ENCODE results near the gene KNDC1. TPM values are rescaled to one million over a fixed set of nuclear protein-coding genes. Genes with fewer than 3 reads are reported as not detected.
A peak's percentile ranks its signal among the peaks of the same experiment; 100 is the strongest.

The KNDC1 gene
- polyA plus RNA-seq, 1 donor from 2014 or later, result 4.3 TPM

DNA sequence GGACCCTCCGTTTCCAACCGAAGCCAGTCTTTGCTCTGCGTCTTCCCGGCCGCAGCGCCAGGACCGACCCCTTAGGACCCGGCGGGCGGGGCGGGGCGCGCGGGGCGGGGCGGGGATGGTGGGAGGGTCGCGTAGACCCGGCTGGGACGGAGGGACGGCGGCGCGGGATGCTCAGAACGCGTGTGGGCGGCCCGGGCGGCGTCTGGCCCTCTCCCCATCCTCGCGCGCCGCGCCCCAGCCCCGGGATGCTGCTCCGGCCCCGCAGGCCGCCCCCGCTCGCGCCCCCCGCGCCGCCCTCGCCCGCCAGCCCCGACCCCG is 70.0 kb downstream of the KNDC1 start, which contains the start of gene UTF1:
UTF1 (plus strand) TSS at position 174 of the 318 bp plus-strand sequence; CDS start at position 246, 72 bp downstream.
- H3K27ac ChIP-seq (ENCODE audit: low read length), result no peak within 1 kb of the TSS
- H3K4me2 ChIP-seq (ENCODE audit: low read length), result no peak within 1 kb of the TSS

GRCh38 chr10:133230387-133231195 is 70.6 kb downstream of the KNDC1 start:
- Histone ChIP-seq H3K27ac (ENCODE audit: low read length) (no peak overlapping the region), H3K9me2 (ENCODE audit: insufficient read depth, low read length) (no peaks in the 10 kb centered on the region), H4K20me1 (ENCODE audit: insufficient read depth) (no peaks in the 10 kb centered on the region), H3K4me3 (ENCODE audit: low read length) (peak overlapping the region; percentile 43), H3K79me2 (replicated peaks; ENCODE audit: insufficient read depth, low read length) (no peaks in the 10 kb centered on the region), H2AFZ (ENCODE audit: low read depth, low read length) (no peak overlapping the region), H3K9ac (ENCODE audit: low read length) (no peak overlapping the region), H3K4me2 (ENCODE audit: low read length) (no peak overlapping the region), H3K36me3 (ENCODE audit: insufficient read depth, low read length) (no peaks in the 10 kb centered on the region), H3K9me3 (ENCODE audit: low read length) (no peaks in the 10 kb centered on the region), H3K27me3 (ENCODE audit: insufficient read depth, low read depth, low read length) (peaks cover 66% of the 10 kb centered on the region), H3F3A (ENCODE audit: insufficient read depth, low read length, poor library complexity, severe bottlenecking) (no peaks in the 10 kb centered on the region)
- no peak for TF ChIP-seq EP300 (conservative IDR thresholded peaks at IDR 0.05; ENCODE audit: poor library complexity, severe bottlenecking)
- TF ChIP-seq, protein P1, sequence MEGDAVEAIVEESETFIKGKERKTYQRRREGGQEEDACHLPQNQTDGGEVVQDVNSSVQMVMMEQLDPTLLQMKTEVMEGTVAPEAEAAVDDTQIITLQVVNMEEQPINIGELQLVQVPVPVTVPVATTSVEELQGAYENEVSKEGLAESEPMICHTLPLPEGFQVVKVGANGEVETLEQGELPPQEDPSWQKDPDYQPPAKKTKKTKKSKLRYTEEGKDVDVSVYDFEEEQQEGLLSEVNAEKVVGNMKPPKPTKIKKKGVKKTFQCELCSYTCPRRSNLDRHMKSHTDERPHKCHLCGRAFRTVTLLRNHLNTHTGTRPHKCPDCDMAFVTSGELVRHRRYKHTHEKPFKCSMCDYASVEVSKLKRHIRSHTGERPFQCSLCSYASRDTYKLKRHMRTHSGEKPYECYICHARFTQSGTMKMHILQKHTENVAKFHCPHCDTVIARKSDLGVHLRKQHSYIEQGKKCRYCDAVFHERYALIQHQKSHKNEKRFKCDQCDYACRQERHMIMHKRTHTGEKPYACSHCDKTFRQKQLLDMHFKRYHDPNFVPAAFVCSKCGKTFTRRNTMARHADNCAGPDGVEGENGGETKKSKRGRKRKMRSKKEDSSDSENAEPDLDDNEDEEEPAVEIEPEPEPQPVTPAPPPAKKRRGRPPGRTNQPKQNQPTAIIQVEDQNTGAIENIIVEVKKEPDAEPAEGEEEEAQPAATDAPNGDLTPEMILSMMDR (IDR thresholded peaks at IDR 0.05; ENCODE audit: poor library complexity, severe bottlenecking), result no peak
- TF ChIP-seq POLR2AphosphoS5 (IDR thresholded peaks at IDR 0.05), result no peak
- TF ChIP-seq MXI1 (conservative IDR thresholded peaks at IDR 0.05; ENCODE audit: poor library complexity, severe bottlenecking), result peak; percentile 39
- peak; percentile 14 for TF ChIP-seq RAD21 (conservative IDR thresholded peaks at IDR 0.05)
- TF ChIP-seq, protein P2, sequence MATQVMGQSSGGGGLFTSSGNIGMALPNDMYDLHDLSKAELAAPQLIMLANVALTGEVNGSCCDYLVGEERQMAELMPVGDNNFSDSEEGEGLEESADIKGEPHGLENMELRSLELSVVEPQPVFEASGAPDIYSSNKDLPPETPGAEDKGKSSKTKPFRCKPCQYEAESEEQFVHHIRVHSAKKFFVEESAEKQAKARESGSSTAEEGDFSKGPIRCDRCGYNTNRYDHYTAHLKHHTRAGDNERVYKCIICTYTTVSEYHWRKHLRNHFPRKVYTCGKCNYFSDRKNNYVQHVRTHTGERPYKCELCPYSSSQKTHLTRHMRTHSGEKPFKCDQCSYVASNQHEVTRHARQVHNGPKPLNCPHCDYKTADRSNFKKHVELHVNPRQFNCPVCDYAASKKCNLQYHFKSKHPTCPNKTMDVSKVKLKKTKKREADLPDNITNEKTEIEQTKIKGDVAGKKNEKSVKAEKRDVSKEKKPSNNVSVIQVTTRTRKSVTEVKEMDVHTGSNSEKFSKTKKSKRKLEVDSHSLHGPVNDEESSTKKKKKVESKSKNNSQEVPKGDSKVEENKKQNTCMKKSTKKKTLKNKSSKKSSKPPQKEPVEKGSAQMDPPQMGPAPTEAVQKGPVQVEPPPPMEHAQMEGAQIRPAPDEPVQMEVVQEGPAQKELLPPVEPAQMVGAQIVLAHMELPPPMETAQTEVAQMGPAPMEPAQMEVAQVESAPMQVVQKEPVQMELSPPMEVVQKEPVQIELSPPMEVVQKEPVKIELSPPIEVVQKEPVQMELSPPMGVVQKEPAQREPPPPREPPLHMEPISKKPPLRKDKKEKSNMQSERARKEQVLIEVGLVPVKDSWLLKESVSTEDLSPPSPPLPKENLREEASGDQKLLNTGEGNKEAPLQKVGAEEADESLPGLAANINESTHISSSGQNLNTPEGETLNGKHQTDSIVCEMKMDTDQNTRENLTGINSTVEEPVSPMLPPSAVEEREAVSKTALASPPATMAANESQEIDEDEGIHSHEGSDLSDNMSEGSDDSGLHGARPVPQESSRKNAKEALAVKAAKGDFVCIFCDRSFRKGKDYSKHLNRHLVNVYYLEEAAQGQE (IDR thresholded peaks at IDR 0.05; ENCODE audit: borderline replicate concordance), result no peak
- no peak for TF ChIP-seq SMC3 (conservative IDR thresholded peaks at IDR 0.05; ENCODE audit: poor library complexity)

More for the DNA sequence above, 70.0 kb downstream of the KNDC1 start, which contains the start of gene UTF1:
- no peak within 1 kb of the TSS for H2AFZ ChIP-seq (ENCODE audit: low read depth, low read length)
- no peak for TF ChIP-seq POLR2AphosphoS5 (IDR thresholded peaks at IDR 0.05)
- TF ChIP-seq, protein P2 (IDR thresholded peaks at IDR 0.05; ENCODE audit: borderline replicate concordance), result no peak
- TF ChIP-seq SMC3 (conservative IDR thresholded peaks at IDR 0.05; ENCODE audit: poor library complexity), result no peak
- TF ChIP-seq EZH2 (IDR thresholded peaks at IDR 0.05; ENCODE audit: borderline replicate concordance, insufficient read depth, low read length, poor library complexity, severe bottlenecking), result no peak
- no peak for TF ChIP-seq TAF1 (IDR thresholded peaks at IDR 0.05; ENCODE audit: low read depth)
- TF ChIP-seq EP300 (conservative IDR thresholded peaks at IDR 0.05; ENCODE audit: poor library complexity, severe bottlenecking), result no peak
- H3F3A ChIP-seq (ENCODE audit: insufficient read depth, low read length, poor library complexity, severe bottlenecking), result no peaks in the 10 kb centered on the region
- H4K20me1 ChIP-seq (ENCODE audit: insufficient read depth), result no peaks in the 10 kb centered on the region
- H3K27me3 ChIP-seq (ENCODE audit: insufficient read depth, low read depth, low read length), result peaks cover 60% of the 10 kb centered on the region
- no peaks in the 10 kb centered on the region for H3K36me3 ChIP-seq (ENCODE audit: insufficient read depth, low read length)
- no peaks in the 10 kb centered on the region for H3K9me2 ChIP-seq (ENCODE audit: insufficient read depth, low read length)
- peak within 1 kb of the TSS; percentile 43 for H3K4me3 ChIP-seq (ENCODE audit: low read length)
- no peaks in the 10 kb centered on the region for H3K79me2 ChIP-seq (replicated peaks; ENCODE audit: insufficient read depth, low read length)
- H3K9me3 ChIP-seq (ENCODE audit: low read length), result no peaks in the 10 kb centered on the region
- H3K9ac ChIP-seq (ENCODE audit: low read length), result no peak within 1 kb of the TSS
